Urothelium cell line (cell line): Measurements from ENCODE around the gene SBF2.

Source experiments
- DNase-seq: peaks from one replicate; pipeline ENCODE4 v3.0.0; 2011; ENCODE audit warnings: low spot score, mixed read lengths
- FAIRE-seq: peaks from 2 replicates; lab custom pipeline; 2011; peaks lifted over from hg19 to GRCh38; lab: Jason Lieb, UNC

Gene SBF2

GRCh38 chr11:10293423-10294289 lies at the start of gene SBF2:
SBF2 (minus strand) TSS chr11:10294219; CDS start chr11:10294069, 150 bp downstream.
- peak; percentile 85 for DNase-seq
- FAIRE-seq: no peak

- no peak for FAIRE-seq
Measured at GRCh38 chr11:10338287-10338686, 44.3 kb upstream of the SBF2 start.

GRCh38 chr11:10333490-10333889 lies 39.5 kb upstream of the SBF2 start:
- DNase-seq (no peak), FAIRE-seq (no peak)

More at GRCh38 chr11:10338287-10338686, 44.3 kb upstream of the SBF2 start:
- DNase-seq: no peak

- FAIRE-seq (no peak), DNase-seq (no peak)
Measured at GRCh38 chr11:10331548-10332289, 37.7 kb upstream of the SBF2 start.

GRCh38 chr11:10329935-10330334 lies 35.9 kb upstream of the SBF2 start:
- FAIRE-seq: no peak

GRCh38 chr11:10329356-10329755 lies 35.3 kb upstream of the SBF2 start:
- FAIRE-seq: no peak
- DNase-seq: no peak

More at GRCh38 chr11:10329935-10330334, 35.9 kb upstream of the SBF2 start:
- no peak for DNase-seq

- FAIRE-seq (no peak), DNase-seq (peak; percentile 44)
Measured at GRCh38 chr11:10328314-10329098, 34.5 kb upstream of the SBF2 start.

- no peak for FAIRE-seq
- no peak for DNase-seq
Measured at GRCh38 chr11:10327254-10327653, 33.2 kb upstream of the SBF2 start.

GRCh38 chr11:10326012-10326964 lies 32.3 kb upstream of the SBF2 start:
- FAIRE-seq (no peak), DNase-seq (no peak)

GRCh38 chr11:10325277-10326011 lies 31.4 kb upstream of the SBF2 start:
- FAIRE-seq (no peak), DNase-seq (no peak)

- DNase-seq (no peak), FAIRE-seq (no peak)
Measured at GRCh38 chr11:10324474-10324873, 30.5 kb upstream of the SBF2 start.

GRCh38 chr11:10323793-10324170 lies 29.8 kb upstream of the SBF2 start:
- no peak for FAIRE-seq
- DNase-seq: no peak

GRCh38 chr11:10322830-10323792 lies 29.1 kb upstream of the SBF2 start:
- FAIRE-seq (no peak), DNase-seq (peak; percentile 65)

GRCh38 chr11:10322401-10322800 lies 28.4 kb upstream of the SBF2 start:
- FAIRE-seq (no peak), DNase-seq (no peak)

GRCh38 chr11:10320736-10321465 lies 26.9 kb upstream of the SBF2 start:
- FAIRE-seq: no peak
- DNase-seq: no peak

GRCh38 chr11:10319702-10320558 lies 25.9 kb upstream of the SBF2 start:
- DNase-seq (no peak), FAIRE-seq (no peak)

- FAIRE-seq (no peak), DNase-seq (no peak)
Measured at GRCh38 chr11:10318527-10318802, 24.4 kb upstream of the SBF2 start.
